GM23248 (cell line): Measurements from ENCODE around the gene EGFR. TPM values are rescaled to one million over a fixed set of nuclear protein-coding genes. Genes with fewer than 3 reads are reported as not detected.

ENCODE experiments used
- DNase-seq: peaks from one replicate; pipeline ENCODE4 v3.0.0-alpha.2; 2015
- H2AFZ ChIP-seq: fragments of 200-600 bp; sonication (generic); 2 replicates; pipeline ENCODE4 v1.6.1; 2016; ENCODE audit warnings: antibody characterized with exemption
- H3F3A ChIP-seq: fragments of 200-600 bp; sonication (generic); 2 replicates; pipeline ENCODE4 v1.6.1; 2016; ENCODE audit warnings: mild to moderate bottlenecking, antibody characterized with exemption, mixed run types; ENCODE audit not compliant: insufficient read depth
- H3K27ac ChIP-seq: fragments of 200-600 bp; sonication (generic); 2 replicates; pipeline ENCODE4 v1.5.1; 2016; ENCODE audit warnings: mild to moderate bottlenecking
- H3K27me3 ChIP-seq: fragments of 200-600 bp; sonication (generic); replicated peaks from 2 replicates; pipeline ENCODE4 v1.6.1; 2016; ENCODE audit warnings: mild to moderate bottlenecking; ENCODE audit not compliant: insufficient read depth
- H3K36me3 ChIP-seq: fragments of 200-600 bp; sonication (generic); 2 replicates; pipeline ENCODE4 v1.6.1; 2016; ENCODE audit warnings: low read depth, mild to moderate bottlenecking
- H3K4me1 ChIP-seq: fragments of 200-600 bp; sonication (generic); 2 replicates; pipeline ENCODE4 v1.6.1; 2016; ENCODE audit warnings: mild to moderate bottlenecking; ENCODE audit not compliant: insufficient read depth
- H3K4me2 ChIP-seq: fragments of 200-600 bp; sonication (generic); one replicate; pipeline ENCODE4 v1.6.1; 2016; ENCODE audit warnings: mild to moderate bottlenecking; ENCODE audit not compliant: unreplicated experiment
- H3K4me3 ChIP-seq: fragments of 200-600 bp; sonication (generic); 2 replicates; pipeline ENCODE4 v1.5.1; 2016; ENCODE audit warnings: mild to moderate bottlenecking
- H3K79me2 ChIP-seq: fragments of 200-600 bp; sonication (generic); 2 replicates; pipeline ENCODE4 v1.6.1; 2016; ENCODE audit warnings: mild to moderate bottlenecking; ENCODE audit not compliant: insufficient read depth
- H3K9ac ChIP-seq: fragments of 200-600 bp; sonication (generic); 2 replicates; pipeline ENCODE4 v1.6.1; 2016; ENCODE audit warnings: mild to moderate bottlenecking
- H3K9me2 ChIP-seq: fragments of 200-600 bp; sonication (generic); 2 replicates; pipeline ENCODE4 v1.6.1; 2016; ENCODE audit warnings: mixed run types, mild to moderate bottlenecking, moderate library complexity; ENCODE audit not compliant: insufficient read depth
- H3K9me3 ChIP-seq: fragments of 200-600 bp; sonication (generic); one replicate; pipeline ENCODE4 v1.6.1; 2017; ENCODE audit warnings: low read depth
- H4K20me1 ChIP-seq: fragments of 200-600 bp; sonication (generic); 2 replicates; pipeline ENCODE4 v1.6.0; 2016; ENCODE audit not compliant: insufficient read depth
- EZH2 ChIP-seq: fragments of 200-600 bp; sonication (generic); IDR thresholded peaks from 2 replicates; pipeline ENCODE4 v1.6.1; 2018; ENCODE audit warnings: antibody characterized with exemption, mild to moderate bottlenecking; ENCODE audit not compliant: insufficient read depth, poor library complexity, severe bottlenecking
- EZH2phosphoT487 ChIP-seq: fragments of 200-600 bp; sonication (generic); IDR thresholded peaks from 2 replicates; pipeline ENCODE4 v1.6.1; 2018; ENCODE audit warnings: antibody characterized with exemption, moderate library complexity, mild to moderate bottlenecking, low read depth; ENCODE audit not compliant: insufficient read depth
- WGBS, 2 experiments: methylation state at CpG; one replicate each; pipeline ENCODE4 v1.1.6; 2015 to 2017; ENCODE audit warnings: low lambda C conversion rate in 2 of 2, low coverage in 1 of 2; ENCODE audit errors: missing lambda C conversion rate in 2 of 2; 5-methylcytosine and 5-hydroxymethylcytosine counted together
- in situ Hi-C: fragments of 300-500 bp; cut with MboI; formaldehyde crosslinking; loops from 2 replicates; pipeline ENCODE4 v1.15.0; 2020
- polyA plus RNA-seq: library from polyadenylated mRNA; unstranded; fragments of >200 nt; fragmentation: Nextera tagmentation; extraction: Ambion mirVana; gene quantifications from 2 replicates; pipeline ENCODE4 v1.2.1, GENCODE V29; 2016
- total RNA-seq: library from RNA; depleted of rRNA; stranded (reverse); fragments of >200 nt; shearing (Covaris generic); gene quantifications from 2 replicates; pipeline ENCODE4 v1.2.3, GENCODE V29; 2014

Gene EGFR
- total and polyA plus RNA-seq, 2 experiments from 2014 or later: 48.7 to 53.5 TPM

DNA sequence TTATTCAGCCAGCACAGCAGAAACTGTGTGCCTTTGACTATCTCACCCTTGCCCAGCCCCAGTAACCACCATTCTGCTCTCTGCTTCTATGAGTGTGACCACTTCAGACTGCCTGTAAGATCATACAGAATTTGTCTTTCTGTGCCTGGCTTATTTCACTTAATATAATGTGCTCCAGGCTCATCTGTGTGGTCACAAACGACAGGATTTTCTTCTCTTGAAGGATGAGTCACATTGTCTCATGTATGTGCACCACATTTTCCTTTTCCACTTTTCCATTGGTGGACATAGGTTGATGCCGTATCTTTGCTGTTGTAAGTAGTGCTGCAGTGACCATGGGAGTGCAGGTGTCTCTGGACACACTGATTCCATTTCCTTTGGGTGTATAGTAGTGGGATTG, 223.8 kb downstream of the EGFR start:
- TF ChIP-seq EZH2phosphoT487 (no peak), EZH2 (no peak)
- no peak overlapping the region for H3K4me3 ChIP-seq
- H3K27ac ChIP-seq: no peak overlapping the region
- no peak overlapping the region for H3K4me2 ChIP-seq
- WGBS, 2 experiments: 55 to 68% methylated on average over 2 of the region's 2 CpGs
- no peaks in the 10 kb centered on the region for H3K9me3 ChIP-seq
- no peaks in the 10 kb centered on the region for H4K20me1 ChIP-seq
- H3K9me2 ChIP-seq: no peaks in the 10 kb centered on the region
- H3F3A ChIP-seq: peaks cover 32% of the 10 kb centered on the region
- H2AFZ ChIP-seq: no peak overlapping the region
- DNase-seq: peak; percentile 62
- H3K79me2 ChIP-seq: no peaks in the 10 kb centered on the region
- H3K4me1 ChIP-seq: peaks cover 34% of the 10 kb centered on the region
- peaks cover 6% of the 10 kb centered on the region; the same call in 1 of the 2 replicates for H3K27me3 ChIP-seq
- in situ Hi-C loops: no loop called here
- no peaks in the 10 kb centered on the region for H3K36me3 ChIP-seq
- H3K9ac ChIP-seq: no peak overlapping the region

DNA sequence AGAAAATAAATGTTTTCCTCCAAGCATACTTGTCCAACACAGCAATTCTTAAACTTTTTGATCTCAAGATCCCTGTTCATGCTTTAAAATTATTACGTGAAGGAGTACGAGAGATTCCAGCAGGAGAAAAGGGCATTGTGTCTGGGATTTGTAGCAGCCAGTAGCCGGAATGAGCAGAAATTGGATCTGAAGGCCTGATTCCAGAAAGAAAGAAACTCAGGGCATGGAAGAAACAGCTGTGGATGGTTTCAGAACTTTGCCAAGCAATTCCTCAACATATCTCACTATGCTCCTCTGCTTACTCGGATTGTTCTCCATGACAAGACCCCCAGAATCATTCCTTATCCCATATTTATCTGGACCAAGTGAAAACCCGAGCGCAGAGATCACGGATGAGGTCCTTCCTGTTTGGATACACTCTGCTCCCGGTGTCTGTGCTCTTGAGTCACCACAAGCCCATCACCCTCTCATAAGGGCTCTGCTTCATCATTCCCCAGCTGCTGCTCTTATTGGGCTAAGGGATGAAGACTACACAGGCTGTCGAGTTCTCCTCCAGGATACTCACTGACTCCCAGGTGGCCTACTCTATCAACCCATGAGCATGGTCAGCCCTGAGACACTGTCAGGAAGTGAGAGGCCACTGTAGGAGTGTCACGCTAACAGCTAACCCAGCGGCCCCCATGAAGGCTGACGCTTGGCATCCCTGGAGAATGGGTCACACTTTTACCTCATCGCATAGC, 225.4 kb downstream of the EGFR start:
- TF ChIP-seq EZH2 (no peak), EZH2phosphoT487 (no peak)
- H3K9ac ChIP-seq: 0 out of 2 replicates have a peak overlapping the region, but pooled peaks have one; percentile 55
- peaks cover 39% of the 10 kb centered on the region for H3K4me1 ChIP-seq
- no peak for DNase-seq
- H3K79me2 ChIP-seq: no peaks in the 10 kb centered on the region
- H3K27ac ChIP-seq: no peak overlapping the region
- no peak overlapping the region for H3K4me3 ChIP-seq
- in situ Hi-C loops: no loop called here
- H4K20me1 ChIP-seq: no peaks in the 10 kb centered on the region
- peaks cover 37% of the 10 kb centered on the region for H3F3A ChIP-seq
- H3K9me3 ChIP-seq: no peaks in the 10 kb centered on the region
- H3K36me3 ChIP-seq: no peaks in the 10 kb centered on the region
- no peaks in the 10 kb centered on the region for H3K9me2 ChIP-seq
- H3K27me3 ChIP-seq: no peaks in the 10 kb centered on the region
- H2AFZ ChIP-seq: no peak overlapping the region
- no peak overlapping the region for H3K4me2 ChIP-seq
- 84 to 87% methylated on average over 13 of the region's 13 CpGs for WGBS, 2 experiments

DNA sequence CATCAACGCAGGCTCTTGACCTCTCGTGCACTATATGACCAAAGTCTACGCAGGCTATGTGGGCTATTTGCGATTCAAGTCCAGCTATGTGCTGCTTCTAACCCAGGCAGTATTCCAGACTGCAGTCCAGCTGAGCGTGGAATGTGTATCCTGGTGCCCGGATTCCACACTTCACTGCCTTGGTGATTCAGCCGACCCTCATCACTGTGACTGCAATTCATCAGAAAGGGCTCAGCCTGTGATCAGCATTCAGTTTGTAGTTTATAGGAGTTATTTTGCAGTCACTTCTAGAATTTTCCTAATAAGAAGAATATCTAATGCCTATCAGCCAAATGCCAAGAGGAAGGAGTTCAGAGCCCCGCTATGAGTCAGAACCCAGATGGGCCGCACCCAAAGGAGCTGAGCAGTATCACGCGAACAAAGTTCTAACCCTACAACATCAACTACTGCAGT, 226.5 kb downstream of the EGFR start:
- peak overlapping the region; percentile 85 for H3K27ac ChIP-seq
- H3K79me2 ChIP-seq: no peaks in the 10 kb centered on the region
- no peaks in the 10 kb centered on the region for H3K9me2 ChIP-seq
- peak overlapping the region; percentile 55 for H3K4me2 ChIP-seq
- TF ChIP-seq EZH2 (no peak), EZH2phosphoT487 (no peak)
- peaks cover 39% of the 10 kb centered on the region for H3K4me1 ChIP-seq
- H4K20me1 ChIP-seq: no peaks in the 10 kb centered on the region
- peak overlapping the region; percentile 55 for H3K9ac ChIP-seq
- WGBS, 2 experiments: 11% methylated on average over 11 of the region's 11 CpGs
- no peaks in the 10 kb centered on the region for H3K9me3 ChIP-seq
- peak overlapping the region; percentile 26; the same call in 1 of the 2 replicates for H3K4me3 ChIP-seq
- no peaks in the 10 kb centered on the region for H3K27me3 ChIP-seq
- H2AFZ ChIP-seq: peak overlapping the region; percentile 45
- in situ Hi-C loops: no loop called here
- peaks cover 37% of the 10 kb centered on the region for H3F3A ChIP-seq
- DNase-seq: peak; percentile 92
- no peaks in the 10 kb centered on the region for H3K36me3 ChIP-seq

DNA sequence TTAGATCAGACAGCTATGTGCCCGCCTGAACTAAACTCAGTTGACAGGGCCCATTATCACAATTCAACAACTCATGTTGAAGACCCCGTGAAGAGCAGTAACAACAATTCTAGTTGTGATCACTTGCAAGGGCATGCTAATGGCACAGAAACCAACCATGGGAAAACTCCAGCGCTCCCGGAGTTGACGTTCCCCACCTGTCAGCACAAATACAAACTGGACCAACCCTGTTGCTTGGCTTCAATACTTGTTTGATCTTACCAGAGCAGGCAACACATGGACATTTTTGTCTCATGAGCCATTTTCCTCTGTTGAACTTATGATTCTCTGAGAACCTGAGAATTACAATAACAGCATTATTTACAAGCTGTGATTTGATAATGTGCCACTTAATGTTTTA, 227.4 kb downstream of the EGFR start:
- Histone ChIP-seq H4K20me1 (no peaks in the 10 kb centered on the region), H3F3A (peaks cover 37% of the 10 kb centered on the region), H3K9me3 (no peaks in the 10 kb centered on the region), H3K4me1 (peaks cover 39% of the 10 kb centered on the region), H2AFZ (0 out of 2 replicates have a peak overlapping the region, but pooled peaks have one; percentile 19), H3K27ac (peak overlapping the region; percentile 85), H3K9ac (0 out of 2 replicates have a peak overlapping the region, but pooled peaks have one; percentile 55), H3K4me3 (no peak overlapping the region), H3K4me2 (peak overlapping the region; percentile 55), H3K27me3 (no peaks in the 10 kb centered on the region), H3K9me2 (no peaks in the 10 kb centered on the region), H3K79me2 (no peaks in the 10 kb centered on the region), H3K36me3 (no peaks in the 10 kb centered on the region)
- 88% methylated on average over 5 of the region's 5 CpGs for WGBS, 2 experiments
- DNase-seq: peak; percentile 41
- TF ChIP-seq EZH2phosphoT487 (no peak), EZH2 (no peak)
- in situ Hi-C loops: no loop called here
